NCI-H2029 treated with DMSO at 0.1 percent for 48 hours (cell line): Measurements from ENCODE around the gene CRACDL.
A peak's percentile ranks its signal among the peaks of the same experiment; 100 is the strongest.

Experiments used
- DNase-seq: peaks from one replicate; lab custom pipeline; 2025; lab: John Stamatoyannopoulos, UW

The CRACDL gene

GRCh38 chr2:98803405-98804264 is 132.4 kb downstream of the CRACDL start:
- no peak for DNase-seq

- no peak for DNase-seq
These were observed 133.7 kb downstream of the CRACDL start for GRCh38 chr2:98802344-98802743.

- no peak for DNase-seq
These were observed 134.1 kb downstream of the CRACDL start for GRCh38 chr2:98801921-98802321.

DNA sequence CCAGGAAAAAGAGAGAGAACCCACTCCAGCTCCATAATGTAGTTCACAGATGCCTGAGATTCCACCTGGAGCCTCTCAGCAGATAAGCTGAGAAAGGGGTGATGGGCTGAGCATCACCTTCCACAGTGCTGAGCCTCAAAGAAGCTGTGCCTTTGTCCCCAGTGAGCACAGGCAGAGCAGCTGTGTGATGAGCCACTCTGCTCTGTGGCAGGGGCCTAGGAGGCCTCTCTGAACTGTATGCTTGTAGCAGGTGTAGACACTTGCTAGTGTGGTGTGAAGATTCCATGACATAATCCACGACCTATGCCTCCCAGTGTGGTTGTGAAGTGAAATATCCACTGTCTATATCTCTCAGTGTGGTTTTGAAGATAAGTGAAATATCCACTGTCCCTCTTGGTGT is 134.7 kb downstream of the CRACDL start:
- no peak for DNase-seq

DNA sequence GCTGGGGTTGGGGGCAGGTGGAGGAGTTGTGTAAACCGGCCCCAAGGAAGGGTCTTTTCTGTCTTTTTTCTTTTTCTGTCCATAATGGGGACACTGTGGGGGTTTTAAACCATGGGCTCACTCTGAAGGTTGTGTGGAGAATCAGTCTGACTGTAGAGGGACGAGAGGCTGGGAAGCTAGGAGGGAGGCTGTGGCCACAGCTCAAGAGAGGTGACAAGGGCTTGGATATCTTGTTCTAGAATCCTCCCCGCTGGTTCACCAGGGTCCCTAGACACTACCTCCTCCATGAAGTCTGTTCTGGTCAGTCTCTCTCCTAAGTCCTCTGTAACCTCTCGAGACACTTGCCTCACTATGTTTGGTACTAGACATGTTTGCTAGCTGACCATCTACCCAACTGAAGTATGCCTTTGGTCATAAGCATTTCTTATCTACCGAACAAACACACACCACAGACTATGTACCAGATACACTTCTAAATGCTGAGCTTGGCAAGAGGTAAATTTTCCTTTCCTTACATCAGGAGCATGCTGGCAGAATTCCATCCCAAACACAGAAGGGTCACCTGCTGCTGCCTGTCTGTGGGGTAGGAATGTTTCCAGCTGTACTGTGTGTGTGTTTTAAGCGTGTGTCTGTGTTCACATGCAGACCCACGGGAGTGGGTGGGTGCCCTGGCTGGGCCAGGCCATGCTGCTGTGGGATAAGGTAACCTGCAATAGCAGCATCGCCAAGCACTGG is 135.5 kb downstream of the CRACDL start:
- peak; percentile 71 for DNase-seq

DNA sequence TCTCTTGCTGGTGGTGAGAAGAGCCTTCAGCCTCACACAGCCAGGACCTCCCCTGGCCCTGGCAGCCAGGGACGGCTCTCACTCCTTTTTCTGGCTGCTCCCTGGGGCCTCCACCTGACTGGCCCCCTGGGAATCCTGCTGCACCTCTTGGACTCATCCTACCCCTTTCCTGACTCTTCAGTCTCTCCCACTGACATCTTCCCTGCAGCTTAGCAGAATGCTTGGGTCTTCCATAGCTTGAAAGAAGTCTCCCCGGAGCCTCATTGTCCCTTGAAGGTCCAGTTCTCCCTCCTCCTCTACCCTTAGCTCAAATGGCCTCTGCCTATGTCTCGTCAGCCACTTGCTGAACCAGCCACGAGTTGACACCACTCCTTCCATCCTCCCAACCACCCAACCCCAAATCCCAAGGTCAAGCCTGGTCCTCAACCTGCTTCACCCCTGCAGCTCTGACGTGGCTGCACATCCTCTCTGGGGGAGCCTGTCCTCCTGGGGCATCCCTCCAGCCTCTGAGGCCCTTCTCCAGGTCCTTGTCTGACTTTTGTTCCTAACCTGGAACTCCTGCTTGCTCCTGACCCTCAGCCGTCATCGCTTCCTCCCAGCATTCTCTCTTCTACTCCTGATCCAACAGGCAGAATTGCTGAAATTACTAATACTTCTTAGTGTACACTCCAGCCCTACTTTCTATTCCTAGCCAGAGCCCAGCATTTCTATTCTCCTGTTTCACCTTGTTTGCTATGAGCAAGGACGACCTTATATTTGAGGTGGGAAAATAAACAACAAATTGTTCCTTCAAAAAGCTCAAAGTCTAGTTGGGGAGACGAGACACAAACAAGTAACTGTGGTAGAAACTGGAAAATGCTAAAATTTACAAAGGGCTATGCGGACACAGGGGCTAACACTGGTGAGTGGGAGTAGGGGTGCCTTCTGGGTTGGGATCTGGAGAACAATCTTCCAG is 136.4 kb downstream of the CRACDL start:
- no peak for DNase-seq

GRCh38 chr2:98796775-98797544 is 139.1 kb downstream of the CRACDL start:
- DNase-seq = no peak

- no peak for DNase-seq
These were observed 139.9 kb downstream of the CRACDL start for GRCh38 chr2:98795891-98796676.

GRCh38 chr2:98793897-98794830 is 141.9 kb downstream of the CRACDL start:
- no peak for DNase-seq

GRCh38 chr2:98793275-98793674 is 142.8 kb downstream of the CRACDL start:
- DNase-seq = no peak

GRCh38 chr2:98790221-98790620 is 145.8 kb downstream of the CRACDL start:
- no peak for DNase-seq

DNA sequence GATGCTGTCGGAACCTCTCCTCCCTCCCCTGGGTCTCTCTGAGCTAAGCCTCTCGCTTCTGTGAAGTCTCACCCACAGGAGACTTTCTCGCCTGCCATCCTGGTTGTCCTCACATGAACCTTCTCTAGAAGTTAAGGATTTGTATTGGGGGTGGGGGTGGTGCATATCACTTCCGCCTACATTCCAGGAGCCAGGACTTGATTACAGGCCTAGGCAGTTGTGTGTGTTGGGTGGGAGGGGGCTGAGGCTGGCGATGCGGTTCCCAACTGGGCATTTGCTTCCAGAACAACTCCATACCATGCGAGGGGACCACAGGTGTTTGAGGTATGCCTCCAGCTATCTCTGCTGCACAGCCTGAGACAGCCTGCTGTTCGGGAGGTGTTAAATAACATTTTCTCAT is 148.3 kb downstream of the CRACDL start:
- DNase-seq = no peak

DNA sequence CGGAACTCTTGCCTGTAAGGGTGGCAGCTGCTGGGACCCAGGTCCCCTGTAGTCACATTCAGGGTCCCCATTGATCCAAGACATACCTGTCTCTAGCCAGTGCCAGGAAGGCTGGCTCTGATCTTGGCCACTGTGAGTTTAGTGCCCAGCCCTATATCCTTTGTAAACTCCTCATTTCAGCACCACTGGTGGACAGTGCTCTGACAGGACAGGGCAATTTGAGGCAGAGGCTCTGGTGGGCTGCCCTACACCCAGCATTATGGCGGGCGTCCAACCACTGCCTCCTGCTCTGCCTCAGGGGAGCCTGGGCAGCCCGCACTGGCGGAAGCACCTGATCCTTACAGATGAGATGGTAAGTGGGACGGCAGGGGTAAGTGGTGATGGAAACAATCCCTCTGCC is 149.8 kb downstream of the CRACDL start:
- DNase-seq = no peak

- DNase-seq = no peak
These were observed 153.5 kb downstream of the CRACDL start for GRCh38 chr2:98782570-98782969.

DNA sequence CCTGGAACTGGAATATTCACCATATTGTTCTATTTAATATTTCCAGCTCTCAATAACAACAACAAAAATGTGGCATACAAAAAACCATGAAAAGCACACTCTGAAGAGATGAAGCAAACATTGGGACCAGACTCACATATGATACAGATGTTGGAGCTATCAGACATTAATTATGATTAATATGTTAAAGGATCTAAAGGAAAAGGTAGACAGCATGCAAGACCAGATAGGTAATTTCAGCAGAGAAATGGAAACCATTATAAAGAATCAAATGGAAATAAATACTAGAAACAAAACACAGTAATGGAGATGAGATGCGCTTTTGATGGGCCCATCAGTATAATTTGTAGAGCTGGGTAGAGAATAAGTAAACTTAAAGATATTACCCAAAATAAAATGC is 154.2 kb downstream of the CRACDL start:
- DNase-seq = no peak

- no peak for DNase-seq
These were observed 157.1 kb downstream of the CRACDL start for GRCh38 chr2:98778741-98779483.

- DNase-seq = no peak
These were observed 157.9 kb downstream of the CRACDL start for GRCh38 chr2:98778151-98778550.

DNA sequence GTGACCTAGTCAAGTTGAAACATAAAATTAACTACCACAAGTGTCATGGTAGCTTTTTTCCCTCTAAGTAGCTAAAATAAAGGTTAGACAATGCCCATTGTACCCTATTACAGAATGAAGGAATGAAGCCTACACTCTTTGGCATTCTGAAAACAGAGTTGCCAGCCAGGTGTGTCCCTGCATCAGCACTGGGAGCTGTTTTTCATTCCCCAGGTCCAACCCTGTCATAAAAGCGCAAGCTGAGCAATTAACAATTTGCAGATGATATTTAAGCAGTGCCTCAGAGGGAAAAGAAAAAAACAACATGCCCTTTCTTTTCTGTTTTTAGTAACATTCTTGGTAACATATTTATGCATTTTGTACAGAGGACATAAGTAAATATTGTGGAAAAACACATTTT is 158.3 kb downstream of the CRACDL start:
- no peak for DNase-seq

DNA sequence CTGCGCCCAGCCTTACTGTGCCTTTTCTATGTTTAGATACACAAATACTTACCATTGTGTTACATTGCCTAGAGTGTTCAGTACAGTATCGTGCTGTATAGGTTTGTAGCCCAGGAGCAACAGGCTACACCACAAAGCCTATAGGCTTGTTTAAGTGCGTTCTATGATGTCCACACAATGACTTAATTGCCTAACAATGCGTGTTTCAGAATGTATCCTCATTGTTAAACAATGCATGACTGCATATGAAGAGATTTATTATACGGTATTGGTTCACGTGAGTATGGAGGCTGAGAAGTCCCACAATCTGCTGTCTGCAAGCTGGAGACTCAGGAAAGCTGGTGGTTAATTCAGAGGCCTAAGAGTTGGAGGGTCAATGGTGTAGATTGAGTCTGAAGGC is 158.9 kb downstream of the CRACDL start:
- no peak for DNase-seq
